ENCODE measurements around the gene IMPA2.

DNA sequence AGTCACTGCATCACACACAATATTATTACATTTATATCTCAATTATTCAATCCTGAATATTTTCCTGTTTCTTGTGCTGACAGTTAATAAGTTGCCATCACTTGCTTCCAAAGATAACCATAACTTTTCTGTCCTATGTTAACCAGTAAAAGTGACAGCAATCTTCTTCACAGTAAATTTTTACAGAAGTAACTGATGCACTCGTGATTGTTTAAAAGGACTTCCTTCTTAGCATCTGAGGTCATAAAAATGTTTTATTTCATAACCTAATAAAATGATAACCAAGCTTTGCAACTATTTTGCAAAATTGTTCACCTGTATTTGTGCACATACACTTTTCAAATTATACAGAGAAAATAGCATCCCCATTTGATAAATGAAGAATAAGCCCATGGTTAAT lies 91.7 kb downstream of the IMPA2 start:
- TF ChIP-seq CTCF (conservative IDR thresholded peaks at IDR 0.05): no peak
- TF ChIP-seq ZFX (IDR thresholded peaks at IDR 0.05): no peak

Measured in C4-2B (cell line).